Calu3 (cell line): Measurements from ENCODE around the gene SCFD2. TPM values are rescaled to one million over a fixed set of nuclear protein-coding genes. Genes with fewer than 3 reads are reported as not detected.

Experiments
- BruUV-seq: library from RNA; stranded (reverse); fragments of 400-500 nt; replicated peaks from 2 replicates; lab custom pipeline; 2021; lab: Mats Ljungman, UMichigan
- CTCF ChIA-PET: fragments of 300-600 bp; sonication (Branson Sonifier 250); formaldehyde crosslinking; loops from one replicate; lab custom pipeline; 2022; ENCODE audit warnings: antibody characterized with exemption; lab: Charles Lee
- DNase-seq: peaks from one replicate; pipeline ENCODE4 v3.0.0; 2022
- H3K27ac Mint-ChIP-seq: one replicate; pipeline ENCODE4 v1.8.0; 2022; ENCODE audit warnings: mixed read lengths; ENCODE audit not compliant: unreplicated experiment
- H3K27me3 Mint-ChIP-seq: one replicate; pipeline ENCODE4 v1.8.0; 2022; ENCODE audit warnings: mixed read lengths; ENCODE audit not compliant: unreplicated experiment
- H3K36me3 Mint-ChIP-seq: one replicate; pipeline ENCODE4 v1.8.0; 2022; ENCODE audit warnings: mild to moderate bottlenecking, moderate library complexity, mixed read lengths; ENCODE audit not compliant: insufficient read depth, unreplicated experiment
- H3K4me1 Mint-ChIP-seq: one replicate; pipeline ENCODE4 v1.8.0; 2022; ENCODE audit warnings: mild to moderate bottlenecking, low read depth, mixed read lengths; ENCODE audit not compliant: unreplicated experiment
- H3K4me3 Mint-ChIP-seq: one replicate; pipeline ENCODE4 v1.8.0; 2022; ENCODE audit warnings: mild to moderate bottlenecking, low read depth, moderate library complexity, mixed read lengths; ENCODE audit not compliant: unreplicated experiment
- H3K9me3 Mint-ChIP-seq: one replicate; pipeline ENCODE4 v1.8.0; 2022; ENCODE audit warnings: low read depth, mixed read lengths; ENCODE audit not compliant: unreplicated experiment
- CTCF ChIP-seq: fragments of 200-600 bp; IDR thresholded peaks from one replicate; pipeline ENCODE4 v1.8.0; 2022; ENCODE audit warnings: antibody characterized with exemption; ENCODE audit not compliant: unreplicated experiment
- intact Hi-C: fragments of 100-400 bp; cut with micrococcal nuclease; formaldehyde crosslinking; loops from one replicate; pipeline ENCODE4 v1.10.0; 2022; ENCODE audit not compliant: unreplicated experiment
- total RNA-seq: library from RNA; stranded (reverse); gene quantifications from 2 replicates; pipeline ENCODE4 v1.2.3, GENCODE V29; 2022

The SCFD2 gene
- total RNA-seq, 1 experiment from 2014 or later: 16.7 TPM

GRCh38 chr4:52947401-52948056, 418.3 kb downstream of the SCFD2 start:
- intact Hi-C loops: no loop called here
- no peaks in the 10 kb centered on the region for H3K9me3 Mint-ChIP-seq
- H3K4me1 Mint-ChIP-seq: no peaks in the 10 kb centered on the region
- TF ChIP-seq CTCF: no peak
- H3K36me3 Mint-ChIP-seq: no peaks in the 10 kb centered on the region
- H3K4me3 Mint-ChIP-seq: no peak overlapping the region
- H3K27me3 Mint-ChIP-seq: no peaks in the 10 kb centered on the region
- H3K27ac Mint-ChIP-seq: no peak overlapping the region
- no TSS peak for BruUV-seq
- CTCF ChIA-PET: no interaction called here
- no peak for DNase-seq

- no peak for DNase-seq
- no TSS peak for BruUV-seq
- CTCF ChIA-PET: no interaction called here
- no peaks in the 10 kb centered on the region for H3K4me1 Mint-ChIP-seq
- intact Hi-C loops: no loop called here
- no peak overlapping the region for H3K4me3 Mint-ChIP-seq
- TF ChIP-seq CTCF: no peak
- H3K9me3 Mint-ChIP-seq: no peaks in the 10 kb centered on the region
- no peaks in the 10 kb centered on the region for H3K36me3 Mint-ChIP-seq
- H3K27me3 Mint-ChIP-seq: no peaks in the 10 kb centered on the region
- no peak overlapping the region for H3K27ac Mint-ChIP-seq
These were observed 419.0 kb downstream of the SCFD2 start for GRCh38 chr4:52946855-52947254.

- CTCF ChIA-PET: no interaction called here
- no peak overlapping the region for H3K4me3 Mint-ChIP-seq
- intact Hi-C loops: no loop called here
- DNase-seq: no peak
- H3K4me1 Mint-ChIP-seq: no peaks in the 10 kb centered on the region
- BruUV-seq: no TSS peak
- no peaks in the 10 kb centered on the region for H3K27me3 Mint-ChIP-seq
- H3K27ac Mint-ChIP-seq: no peak overlapping the region
- TF ChIP-seq CTCF: no peak
- H3K9me3 Mint-ChIP-seq: no peaks in the 10 kb centered on the region
- no peaks in the 10 kb centered on the region for H3K36me3 Mint-ChIP-seq
These were observed 419.9 kb downstream of the SCFD2 start for GRCh38 chr4:52945982-52946381.

GRCh38 chr4:52945326-52945898, 420.4 kb downstream of the SCFD2 start:
- H3K4me3 Mint-ChIP-seq: no peak overlapping the region
- no peaks in the 10 kb centered on the region for H3K4me1 Mint-ChIP-seq
- CTCF ChIA-PET: no interaction called here
- DNase-seq: no peak
- H3K36me3 Mint-ChIP-seq: no peaks in the 10 kb centered on the region
- intact Hi-C loops: no loop called here
- no peaks in the 10 kb centered on the region for H3K9me3 Mint-ChIP-seq
- H3K27me3 Mint-ChIP-seq: no peaks in the 10 kb centered on the region
- no peak for TF ChIP-seq CTCF
- no peak overlapping the region for H3K27ac Mint-ChIP-seq
- BruUV-seq: no TSS peak
